ENCODE data around the gene FBXO5. TPM values are rescaled to one million over a fixed set of nuclear protein-coding genes. Genes with fewer than 3 reads are reported as not detected.

FBXO5 gene
- total RNA-seq, 1 experiment from 2014 or later, result 67.9 TPM

GRCh38 chr6:153013438-153013837 is 30.6 kb upstream of the FBXO5 start:
- POLR2A ChIA-PET (ENCODE audit: low non-redundant PET), result no interaction called here
- Histone ChIP-seq H3K36me3 (ENCODE audit: insufficient read depth, low read length, poor library complexity, severe bottlenecking) (no peaks in the 10 kb centered on the region), H3K27ac (ENCODE audit: low read depth, low read length, poor library complexity, severe bottlenecking) (no peak overlapping the region), H3K4me1 (ENCODE audit: insufficient read depth, low read length, poor library complexity, severe bottlenecking) (peaks cover 10% of the 10 kb centered on the region), H3K27me3 (replicated peaks; ENCODE audit: insufficient read depth, low read depth, low read length, poor library complexity) (no peaks in the 10 kb centered on the region), H3K4me3 (ENCODE audit: low read depth, low read length, poor library complexity, severe bottlenecking) (no peak overlapping the region), H3K9me3 (ENCODE audit: low read depth, low read length, poor library complexity, severe bottlenecking) (no peaks in the 10 kb centered on the region)
- intact Hi-C loops (cut with micrococcal nuclease; ENCODE audit: unreplicated experiment), result no loop called here
- TF ChIP-seq CTCF (conservative IDR thresholded peaks at IDR 0.05; ENCODE audit: low read depth, low read length) (no peak), EZH2 (IDR thresholded peaks at IDR 0.05; ENCODE audit: borderline replicate concordance, low read depth, low read length, poor library complexity, severe bottlenecking) (no peak)
- BruUV-seq (replicated peaks), result no TSS peak
- DNase-seq (ENCODE audit: low spot score), result peak; percentile 12
- CTCF ChIA-PET, result no interaction called here

GRCh38 chr6:153012856-153013255 is 30.0 kb upstream of the FBXO5 start:
- no peak for DNase-seq (ENCODE audit: low spot score)
- POLR2A ChIA-PET (ENCODE audit: low non-redundant PET), result no interaction called here
- H3K9me3 ChIP-seq (ENCODE audit: low read depth, low read length, poor library complexity, severe bottlenecking), result no peaks in the 10 kb centered on the region
- intact Hi-C loops (cut with micrococcal nuclease; ENCODE audit: unreplicated experiment), result no loop called here
- CTCF ChIA-PET, result no interaction called here
- no peak for TF ChIP-seq CTCF (conservative IDR thresholded peaks at IDR 0.05; ENCODE audit: low read depth, low read length)
- no peak for TF ChIP-seq EZH2 (IDR thresholded peaks at IDR 0.05; ENCODE audit: borderline replicate concordance, low read depth, low read length, poor library complexity, severe bottlenecking)
- H3K27ac ChIP-seq (ENCODE audit: low read depth, low read length, poor library complexity, severe bottlenecking), result no peak overlapping the region
- H3K4me3 ChIP-seq (ENCODE audit: low read depth, low read length, poor library complexity, severe bottlenecking), result no peak overlapping the region
- no peaks in the 10 kb centered on the region for H3K27me3 ChIP-seq (replicated peaks; ENCODE audit: insufficient read depth, low read depth, low read length, poor library complexity)
- no peaks in the 10 kb centered on the region for H3K36me3 ChIP-seq (ENCODE audit: insufficient read depth, low read length, poor library complexity, severe bottlenecking)
- H3K4me1 ChIP-seq (ENCODE audit: insufficient read depth, low read length, poor library complexity, severe bottlenecking), result peaks cover 10% of the 10 kb centered on the region
- BruUV-seq (replicated peaks), result no TSS peak

- TF ChIP-seq CTCF (conservative IDR thresholded peaks at IDR 0.05; ENCODE audit: low read depth, low read length), result no peak
- no peak for TF ChIP-seq EZH2 (IDR thresholded peaks at IDR 0.05; ENCODE audit: borderline replicate concordance, low read depth, low read length, poor library complexity, severe bottlenecking)
- peak overlapping the region; percentile 84 for H3K4me3 ChIP-seq (ENCODE audit: low read depth, low read length, poor library complexity, severe bottlenecking)
- no peaks in the 10 kb centered on the region for H3K9me3 ChIP-seq (ENCODE audit: low read depth, low read length, poor library complexity, severe bottlenecking)
- intact Hi-C loops (cut with micrococcal nuclease; ENCODE audit: unreplicated experiment), result no loop called here
- BruUV-seq (replicated peaks), result no TSS peak
- DNase-seq (ENCODE audit: low spot score), result no peak
- H3K27me3 ChIP-seq (replicated peaks; ENCODE audit: insufficient read depth, low read depth, low read length, poor library complexity), result no peaks in the 10 kb centered on the region
- peaks cover 14% of the 10 kb centered on the region for H3K4me1 ChIP-seq (ENCODE audit: insufficient read depth, low read length, poor library complexity, severe bottlenecking)
- H3K36me3 ChIP-seq (ENCODE audit: insufficient read depth, low read length, poor library complexity, severe bottlenecking), result peaks cover 8% of the 10 kb centered on the region
- peak overlapping the region; percentile 83 for H3K27ac ChIP-seq (ENCODE audit: low read depth, low read length, poor library complexity, severe bottlenecking)
- CTCF ChIA-PET, result no interaction called here
- POLR2A ChIA-PET (ENCODE audit: low non-redundant PET), result no interaction called here
Measured at GRCh38 chr6:153003366-153003690, 20.5 kb upstream of the FBXO5 start.

Measured in A673 (cell line).